Measurements from ENCODE around the gene COL4A2. TPM values are rescaled to one million over a fixed set of nuclear protein-coding genes. Genes with fewer than 3 reads are reported as not detected.

COL4A2 gene
- total and polyA plus RNA-seq, 4 donors = 8.0 to 45.2 (median 40.3) TPM

DNA sequence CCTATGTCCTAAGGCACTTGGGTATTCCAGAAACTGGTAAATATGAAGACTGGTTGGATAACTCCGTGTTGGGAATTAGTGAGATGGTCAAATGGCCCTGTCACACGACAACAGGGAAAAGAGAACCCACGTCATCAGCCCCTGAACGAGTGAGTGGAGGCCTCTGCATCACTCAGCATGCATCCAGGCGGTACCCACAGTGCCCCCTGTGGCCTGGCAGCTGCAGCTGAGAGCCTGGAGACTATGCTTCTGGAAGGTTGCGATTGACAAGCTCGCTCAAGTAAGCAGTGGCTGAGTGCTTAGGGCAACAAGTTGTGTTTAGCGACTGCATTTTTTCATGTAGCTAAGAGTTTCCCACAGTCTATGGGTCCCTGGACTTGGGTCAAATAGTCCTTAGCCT, 55.9 kb downstream of the COL4A2 start:
- no peaks in the 10 kb centered on the region for H3K36me3 ChIP-seq (ENCODE audit: control insufficient read depth in 4 of 4, insufficient read depth in 3 of 4, low read depth in 1 of 4, low read length in 3 of 4)
- TF ChIP-seq NR2F2 (IDR thresholded peaks at IDR 0.05) (peak; percentile 19), FOXA1 (IDR thresholded peaks at IDR 0.05) (no peak), HNF4A (conservative IDR thresholded peaks at IDR 0.05) (no peak)
- 73% methylated on average over 8 of the region's 8 CpGs for WGBS
- no peaks in the 10 kb centered on the region for H3K27me3 ChIP-seq (ENCODE audit: control insufficient read depth in 4 of 4, insufficient read depth in 4 of 4, low read length in 3 of 4)
- no peak overlapping the region for H3K9ac ChIP-seq (ENCODE audit: low read depth in 1 of 2, low read length in 2 of 2)
- no peak overlapping the region for H3K27ac ChIP-seq (ENCODE audit: low read depth in 1 of 2, low read length in 2 of 2)
- no peaks in the 10 kb centered on the region for H3K9me3 ChIP-seq (ENCODE audit: control insufficient read depth in 4 of 4, low read length in 3 of 4)
- H3K4me1 ChIP-seq (ENCODE audit: control insufficient read depth in 4 of 4, insufficient read depth in 4 of 4, low read length in 3 of 4) = no peaks in the 10 kb centered on the region
- no peak overlapping the region for H3K4me3 ChIP-seq (ENCODE audit: low read depth in 1 of 3, low read length in 3 of 3)
- DNase-seq (ENCODE audit: low spot score) = no peak

DNA sequence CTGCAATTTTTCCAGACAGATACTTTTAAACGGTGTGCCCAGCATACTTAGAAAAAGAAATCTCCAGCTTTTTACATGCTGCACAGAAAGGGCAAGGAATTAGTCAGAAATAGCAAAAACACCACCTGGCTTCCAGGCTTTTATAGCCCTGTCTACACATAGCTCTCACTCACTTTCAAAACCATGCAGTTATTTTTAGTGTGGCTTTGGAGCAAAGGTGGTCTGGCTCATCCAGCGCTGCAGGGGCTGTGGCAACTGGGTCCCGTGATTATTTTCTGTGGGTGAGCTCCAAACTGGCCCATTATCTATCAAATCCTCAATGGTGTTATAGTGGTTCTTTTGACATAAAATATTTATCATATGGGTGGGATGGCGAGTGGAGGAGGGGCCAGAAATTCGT, 57.0 kb downstream of the COL4A2 start:
- DNase-seq (ENCODE audit: low spot score) = no peak
- H3K4me1 ChIP-seq (ENCODE audit: control insufficient read depth in 4 of 4, insufficient read depth in 4 of 4, low read length in 3 of 4) = no peaks in the 10 kb centered on the region
- no peaks in the 10 kb centered on the region for H3K36me3 ChIP-seq (ENCODE audit: control insufficient read depth in 4 of 4, insufficient read depth in 3 of 4, low read depth in 1 of 4, low read length in 3 of 4)
- no peaks in the 10 kb centered on the region for H3K9me3 ChIP-seq (ENCODE audit: control insufficient read depth in 4 of 4, low read length in 3 of 4)
- TF ChIP-seq, protein P1, sequence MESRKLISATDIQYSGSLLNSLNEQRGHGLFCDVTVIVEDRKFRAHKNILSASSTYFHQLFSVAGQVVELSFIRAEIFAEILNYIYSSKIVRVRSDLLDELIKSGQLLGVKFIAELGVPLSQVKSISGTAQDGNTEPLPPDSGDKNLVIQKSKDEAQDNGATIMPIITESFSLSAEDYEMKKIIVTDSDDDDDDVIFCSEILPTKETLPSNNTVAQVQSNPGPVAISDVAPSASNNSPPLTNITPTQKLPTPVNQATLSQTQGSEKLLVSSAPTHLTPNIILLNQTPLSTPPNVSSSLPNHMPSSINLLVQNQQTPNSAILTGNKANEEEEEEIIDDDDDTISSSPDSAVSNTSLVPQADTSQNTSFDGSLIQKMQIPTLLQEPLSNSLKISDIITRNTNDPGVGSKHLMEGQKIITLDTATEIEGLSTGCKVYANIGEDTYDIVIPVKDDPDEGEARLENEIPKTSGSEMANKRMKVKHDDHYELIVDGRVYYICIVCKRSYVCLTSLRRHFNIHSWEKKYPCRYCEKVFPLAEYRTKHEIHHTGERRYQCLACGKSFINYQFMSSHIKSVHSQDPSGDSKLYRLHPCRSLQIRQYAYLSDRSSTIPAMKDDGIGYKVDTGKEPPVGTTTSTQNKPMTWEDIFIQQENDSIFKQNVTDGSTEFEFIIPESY (IDR thresholded peaks at IDR 0.05) = no peak
- TF ChIP-seq JUND (IDR thresholded peaks at IDR 0.05) (no peak), HNF4G (IDR thresholded peaks at IDR 0.05) (no peak), YY1 (IDR thresholded peaks at IDR 0.05) (no peak), NR2F2 (IDR thresholded peaks at IDR 0.05) (no peak), EGR1 (IDR thresholded peaks at IDR 0.05; ENCODE audit: low read depth in 2 of 2) (no peak), FOXA1 (IDR thresholded peaks at IDR 0.05) (no peak)
- TF ChIP-seq, protein P2, sequence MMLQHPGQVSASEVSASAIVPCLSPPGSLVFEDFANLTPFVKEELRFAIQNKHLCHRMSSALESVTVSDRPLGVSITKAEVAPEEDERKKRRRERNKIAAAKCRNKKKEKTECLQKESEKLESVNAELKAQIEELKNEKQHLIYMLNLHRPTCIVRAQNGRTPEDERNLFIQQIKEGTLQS (IDR thresholded peaks at IDR 0.05) = no peak
- H3K4me3 ChIP-seq (ENCODE audit: low read depth in 1 of 3, low read length in 3 of 3) = no peak overlapping the region
- 88% methylated on average over 5 of the region's 5 CpGs for WGBS
- H3K9ac ChIP-seq (ENCODE audit: low read depth in 1 of 2, low read length in 2 of 2) = no peak overlapping the region
- H3K27ac ChIP-seq (ENCODE audit: low read depth in 1 of 2, low read length in 2 of 2) = no peak overlapping the region
- no peaks in the 10 kb centered on the region for H3K27me3 ChIP-seq (ENCODE audit: control insufficient read depth in 4 of 4, insufficient read depth in 4 of 4, low read length in 3 of 4)

DNA sequence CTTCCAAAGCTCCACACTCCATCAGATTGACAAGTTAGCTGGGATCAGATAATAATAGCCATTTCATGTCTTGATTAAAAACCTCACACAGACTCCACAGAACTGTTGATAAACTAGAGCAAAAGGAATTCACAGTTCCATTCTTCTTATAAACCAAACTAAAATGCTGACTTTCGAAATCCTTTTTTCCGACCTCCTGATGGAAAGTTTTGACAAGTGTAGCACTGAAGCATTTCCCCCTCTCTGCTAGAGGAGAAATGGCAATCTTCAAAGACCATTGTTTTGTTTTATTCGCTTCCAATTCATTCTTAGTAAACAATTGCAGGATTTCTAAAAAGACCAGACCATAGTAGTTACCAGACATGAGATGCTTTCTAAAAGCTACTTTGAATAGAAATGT, 58.8 kb downstream of the COL4A2 start:
- Histone ChIP-seq H3K4me3 (ENCODE audit: low read depth in 1 of 3, low read length in 3 of 3) (no peak overlapping the region), H3K36me3 (ENCODE audit: control insufficient read depth in 4 of 4, insufficient read depth in 3 of 4, low read depth in 1 of 4, low read length in 3 of 4) (no peaks in the 10 kb centered on the region), H3K4me1 (ENCODE audit: control insufficient read depth in 4 of 4, insufficient read depth in 4 of 4, low read length in 3 of 4) (no peaks in the 10 kb centered on the region), H3K9ac (ENCODE audit: low read depth in 1 of 2, low read length in 2 of 2) (no peak overlapping the region), H3K27ac (ENCODE audit: low read depth in 1 of 2, low read length in 2 of 2) (no peak overlapping the region), H3K27me3 (ENCODE audit: control insufficient read depth in 4 of 4, insufficient read depth in 4 of 4, low read length in 3 of 4) (no peaks in the 10 kb centered on the region), H3K9me3 (ENCODE audit: control insufficient read depth in 4 of 4, low read length in 3 of 4) (no peaks in the 10 kb centered on the region)
- 77% methylated on average over 3 of the region's 3 CpGs for WGBS
- no peak for DNase-seq (ENCODE audit: low spot score)
- TF ChIP-seq, protein P3, sequence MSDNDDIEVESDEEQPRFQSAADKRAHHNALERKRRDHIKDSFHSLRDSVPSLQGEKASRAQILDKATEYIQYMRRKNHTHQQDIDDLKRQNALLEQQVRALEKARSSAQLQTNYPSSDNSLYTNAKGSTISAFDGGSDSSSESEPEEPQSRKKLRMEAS (IDR thresholded peaks at IDR 0.05) = no peak
- TF ChIP-seq HNF4G (IDR thresholded peaks at IDR 0.05) = no peak
- TF ChIP-seq, protein P2 (IDR thresholded peaks at IDR 0.05) = no peak

DNA sequence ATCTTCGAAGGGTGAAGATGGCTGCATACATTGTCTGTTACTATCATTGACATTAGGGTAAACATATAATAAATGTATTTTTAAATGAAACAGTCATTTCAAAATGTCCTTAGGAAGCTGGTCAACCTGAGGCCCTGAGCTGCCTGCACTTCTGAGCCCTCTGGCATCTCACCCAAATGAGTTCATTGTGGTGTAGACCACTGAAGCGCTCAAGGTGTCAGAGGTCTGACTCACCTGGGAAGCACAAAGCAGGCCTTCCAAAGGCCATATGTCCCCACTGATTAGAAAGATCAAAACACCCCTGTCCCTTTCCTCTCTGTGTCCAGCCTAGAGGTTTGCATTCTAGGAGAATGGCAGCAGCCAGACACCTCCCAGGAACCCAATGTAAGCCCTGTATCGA, 59.6 kb downstream of the COL4A2 start:
- Histone ChIP-seq H3K36me3 (ENCODE audit: control insufficient read depth in 4 of 4, insufficient read depth in 3 of 4, low read depth in 1 of 4, low read length in 3 of 4) (no peaks in the 10 kb centered on the region), H3K27me3 (ENCODE audit: control insufficient read depth in 4 of 4, insufficient read depth in 4 of 4, low read length in 3 of 4) (no peaks in the 10 kb centered on the region), H3K9me3 (ENCODE audit: control insufficient read depth in 4 of 4, low read length in 3 of 4) (no peaks in the 10 kb centered on the region), H3K9ac (ENCODE audit: low read depth in 1 of 2, low read length in 2 of 2) (no peak overlapping the region), H3K27ac (ENCODE audit: low read depth in 1 of 2, low read length in 2 of 2) (no peak overlapping the region), H3K4me1 (ENCODE audit: control insufficient read depth in 4 of 4, insufficient read depth in 4 of 4, low read length in 3 of 4) (no peaks in the 10 kb centered on the region), H3K4me3 (ENCODE audit: low read depth in 1 of 3, low read length in 3 of 3) (no peak overlapping the region)
- 93% methylated on average over 3 of the region's 3 CpGs for WGBS
- no peak for TF ChIP-seq FOXA1 (IDR thresholded peaks at IDR 0.05)
- no peak for TF ChIP-seq TAF1 (conservative IDR thresholded peaks at IDR 0.05)
- no peak for TF ChIP-seq RAD21 (IDR thresholded peaks at IDR 0.05)
- TF ChIP-seq, protein P1 (IDR thresholded peaks at IDR 0.05) = no peak
- TF ChIP-seq HNF4A (conservative IDR thresholded peaks at IDR 0.05) = no peak
- TF ChIP-seq FOXA2 (IDR thresholded peaks at IDR 0.05) = no peak
- TF ChIP-seq, protein P2 (IDR thresholded peaks at IDR 0.05) = no peak
- TF ChIP-seq, protein P4, sequence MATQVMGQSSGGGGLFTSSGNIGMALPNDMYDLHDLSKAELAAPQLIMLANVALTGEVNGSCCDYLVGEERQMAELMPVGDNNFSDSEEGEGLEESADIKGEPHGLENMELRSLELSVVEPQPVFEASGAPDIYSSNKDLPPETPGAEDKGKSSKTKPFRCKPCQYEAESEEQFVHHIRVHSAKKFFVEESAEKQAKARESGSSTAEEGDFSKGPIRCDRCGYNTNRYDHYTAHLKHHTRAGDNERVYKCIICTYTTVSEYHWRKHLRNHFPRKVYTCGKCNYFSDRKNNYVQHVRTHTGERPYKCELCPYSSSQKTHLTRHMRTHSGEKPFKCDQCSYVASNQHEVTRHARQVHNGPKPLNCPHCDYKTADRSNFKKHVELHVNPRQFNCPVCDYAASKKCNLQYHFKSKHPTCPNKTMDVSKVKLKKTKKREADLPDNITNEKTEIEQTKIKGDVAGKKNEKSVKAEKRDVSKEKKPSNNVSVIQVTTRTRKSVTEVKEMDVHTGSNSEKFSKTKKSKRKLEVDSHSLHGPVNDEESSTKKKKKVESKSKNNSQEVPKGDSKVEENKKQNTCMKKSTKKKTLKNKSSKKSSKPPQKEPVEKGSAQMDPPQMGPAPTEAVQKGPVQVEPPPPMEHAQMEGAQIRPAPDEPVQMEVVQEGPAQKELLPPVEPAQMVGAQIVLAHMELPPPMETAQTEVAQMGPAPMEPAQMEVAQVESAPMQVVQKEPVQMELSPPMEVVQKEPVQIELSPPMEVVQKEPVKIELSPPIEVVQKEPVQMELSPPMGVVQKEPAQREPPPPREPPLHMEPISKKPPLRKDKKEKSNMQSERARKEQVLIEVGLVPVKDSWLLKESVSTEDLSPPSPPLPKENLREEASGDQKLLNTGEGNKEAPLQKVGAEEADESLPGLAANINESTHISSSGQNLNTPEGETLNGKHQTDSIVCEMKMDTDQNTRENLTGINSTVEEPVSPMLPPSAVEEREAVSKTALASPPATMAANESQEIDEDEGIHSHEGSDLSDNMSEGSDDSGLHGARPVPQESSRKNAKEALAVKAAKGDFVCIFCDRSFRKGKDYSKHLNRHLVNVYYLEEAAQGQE (IDR thresholded peaks at IDR 0.05) = no peak
- TF ChIP-seq, protein P3 (IDR thresholded peaks at IDR 0.05) = no peak
- TF ChIP-seq JUND (IDR thresholded peaks at IDR 0.05) = no peak
- TF ChIP-seq EGR1 (IDR thresholded peaks at IDR 0.05; ENCODE audit: low read depth in 2 of 2) = no peak
- no peak for DNase-seq (ENCODE audit: low spot score)

Data from liver (tissue), 9 donors.